ENCODE results near the gene GSTT2.
"Not testable (repeated sequence)": the region's sequence is repeated elsewhere in the genome, so short reads cannot be mapped to it uniquely, and the experiment has no call there.

- not testable (repeated sequence) for TF ChIP-seq CTCF (IDR thresholded peaks at IDR 0.05 in 2 of 3, conservative IDR thresholded peaks at IDR 0.05 in 1 of 3; ENCODE audit: insufficient read depth in 2 of 3, low read depth in 1 of 3, low read length in 3 of 3); TRIM28 (IDR thresholded peaks at IDR 0.05); MAX (CRISPR knock-in tag; IDR thresholded peaks at IDR 0.05); ZKSCAN1 (IDR thresholded peaks at IDR 0.05; ENCODE audit: low read depth, low read length); MIER1 (IDR thresholded peaks at IDR 0.05; ENCODE audit: low read depth); MEIS2 (IDR thresholded peaks at IDR 0.05; ENCODE audit: partially characterized antibody); CEBPB (tag; IDR thresholded peaks at IDR 0.05)
These were observed 25.0 kb upstream of the GSTT2 start for GRCh38 chr22:23954991-23955305.

All from K562 (cell line).